Neural progenitor cell (in vitro differentiated cells): ENCODE measurements around the gene ARL15. TPM values are rescaled to one million over a fixed set of nuclear protein-coding genes. Genes with fewer than 3 reads are reported as not detected.

ENCODE experiments used
- DNase-seq: peaks from one replicate; pipeline ENCODE4 v3.0.0-alpha.2; 2016; ENCODE audit warnings: low spot score
- H2AFZ ChIP-seq: fragments of 200-600 bp; sonication (generic); replicated peaks from 2 replicates; pipeline ENCODE4 v1.6.1; 2016; ENCODE audit warnings: antibody characterized with exemption
- H3F3A ChIP-seq: fragments of 200-600 bp; sonication (generic); 2 replicates; pipeline ENCODE4 v1.6.1; 2016; ENCODE audit warnings: antibody characterized with exemption, low read depth
- H3K27ac ChIP-seq: fragments of 200-600 bp; sonication (generic); 2 replicates; pipeline ENCODE4 v1.5.1; 2016; ENCODE audit warnings: mild to moderate bottlenecking
- H3K27me3 ChIP-seq: fragments of 200-600 bp; sonication (generic); 2 replicates; pipeline ENCODE4 v1.6.1; 2016; ENCODE audit warnings: mild to moderate bottlenecking, moderate library complexity
- H3K36me3 ChIP-seq: fragments of 200-600 bp; sonication (generic); 2 replicates; pipeline ENCODE4 v1.5.1; 2016
- H3K4me1 ChIP-seq: fragments of 200-600 bp; sonication (generic); 2 replicates; pipeline ENCODE4 v1.6.1; 2016; ENCODE audit warnings: mixed run types
- H3K4me2 ChIP-seq: fragments of 200-600 bp; sonication (generic); 2 replicates; pipeline ENCODE4 v1.6.1; 2016
- H3K4me3 ChIP-seq: fragments of 200-600 bp; sonication (generic); 2 replicates; pipeline ENCODE4 v1.5.1; 2016
- H3K79me2 ChIP-seq: fragments of 200-600 bp; sonication (generic); 2 replicates; pipeline ENCODE4 v1.6.1; 2016; ENCODE audit warnings: low read depth
- H3K9ac ChIP-seq: fragments of 200-600 bp; sonication (generic); 2 replicates; pipeline ENCODE4 v1.6.1; 2016
- H3K9me3 ChIP-seq: fragments of 200-600 bp; sonication (generic); 2 replicates; pipeline ENCODE4 v1.5.1; 2016; ENCODE audit warnings: low read depth
- H4K20me1 ChIP-seq: fragments of 200-600 bp; sonication (generic); 2 replicates; pipeline ENCODE4 v1.6.1; 2016; ENCODE audit warnings: low read depth
- H3K27ac Mint-ChIP-seq: 3 replicates; pipeline ENCODE4 v1.8.0; 2021; ENCODE audit warnings: mixed read lengths
- H3K27me3 Mint-ChIP-seq: 2 replicates; pipeline ENCODE4 v1.8.0; 2022; ENCODE audit warnings: low read depth, mild to moderate bottlenecking, inconsistent platforms, moderate library complexity, mixed read lengths; ENCODE audit not compliant: insufficient read depth
- H3K36me3 Mint-ChIP-seq: 3 replicates; pipeline ENCODE4 v1.8.0; 2021; ENCODE audit warnings: mixed read lengths
- H3K4me1 Mint-ChIP-seq: 3 replicates; pipeline ENCODE4 v1.8.0; 2021; ENCODE audit warnings: mixed read lengths
- H3K4me3 Mint-ChIP-seq: 3 replicates; pipeline ENCODE4 v1.8.0; 2021; ENCODE audit warnings: mild to moderate bottlenecking, moderate library complexity, mixed read lengths
- H3K9me3 Mint-ChIP-seq: 3 replicates; pipeline ENCODE4 v1.8.0; 2020; ENCODE audit warnings: mixed read lengths
- EZH2 ChIP-seq: fragments of 200-600 bp; sonication (generic); IDR thresholded peaks from 2 replicates; pipeline ENCODE4 v1.6.1; 2017; ENCODE audit warnings: antibody characterized with exemption, mild to moderate bottlenecking, moderate library complexity
- EZH2phosphoT487 ChIP-seq: fragments of 200-600 bp; sonication (generic); IDR thresholded peaks from 2 replicates; pipeline ENCODE4 v1.6.1; 2017; ENCODE audit warnings: antibody characterized with exemption
- total RNA-seq: library from RNA; depleted of rRNA; stranded (reverse); fragments of >200 nt; gene quantifications from 2 replicates; pipeline ENCODE4 v1.2.3, GENCODE V29; 2015; ENCODE audit warnings: low replicate concordance
- TF ChIP-seq, protein P1 (sequence below): fragments of 200-600 bp; sonication (generic); IDR thresholded peaks from 2 replicates; pipeline ENCODE4 v1.5.1; 2017; ENCODE audit warnings: antibody characterized with exemption, mild to moderate bottlenecking

The ARL15 gene
- total RNA-seq, 1 donor from 2014 or later = 39.1 TPM

DNA sequence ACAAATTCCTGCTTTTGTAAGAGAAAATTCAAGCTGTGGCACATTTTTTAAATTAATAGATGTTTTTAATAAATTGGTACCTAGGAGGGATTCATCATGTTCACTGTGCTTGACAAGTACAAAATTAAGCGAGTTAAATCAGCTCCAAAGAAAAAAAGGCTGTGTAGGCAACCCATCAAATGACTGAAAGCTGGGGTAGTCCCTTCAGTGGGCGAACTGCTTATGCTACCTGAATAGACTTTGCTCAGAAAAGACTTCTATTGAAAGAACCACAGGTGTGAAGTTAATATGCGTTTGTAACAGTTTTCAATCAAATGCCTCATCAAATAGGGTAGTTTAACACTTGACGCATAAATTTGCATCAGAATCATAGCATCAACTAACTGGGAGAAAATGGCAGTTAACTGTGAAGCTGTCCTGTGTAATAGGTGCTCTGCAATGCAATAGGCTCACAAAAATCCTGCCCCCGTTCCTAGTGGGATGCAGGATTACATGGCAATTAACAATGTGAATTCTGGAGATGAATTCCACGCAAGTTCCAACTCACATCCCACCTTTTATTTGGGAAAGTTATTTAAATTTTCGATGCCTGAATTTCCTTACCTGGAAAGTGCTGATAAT, 14.4 kb upstream of the ARL15 start:
- H3K9me3 ChIP-seq = no peaks in the 10 kb centered on the region
- H3K27me3 ChIP-seq = no peaks in the 10 kb centered on the region
- no peaks in the 10 kb centered on the region for H3K9me3 Mint-ChIP-seq
- H3K9ac ChIP-seq = no peak overlapping the region
- no peak overlapping the region for H3K27ac ChIP-seq
- H3K36me3 ChIP-seq = no peaks in the 10 kb centered on the region
- H4K20me1 ChIP-seq = no peaks in the 10 kb centered on the region
- H3K4me1 Mint-ChIP-seq = peaks cover 2% of the 10 kb centered on the region
- DNase-seq = no peak
- no peak overlapping the region for H3K4me3 Mint-ChIP-seq
- H3K4me2 ChIP-seq = no peak overlapping the region
- no peaks in the 10 kb centered on the region for H3K79me2 ChIP-seq
- no peak overlapping the region for H3K4me3 ChIP-seq
- no peak overlapping the region for H2AFZ ChIP-seq
- H3K27me3 Mint-ChIP-seq = peaks cover 2% of the 10 kb centered on the region
- H3K36me3 Mint-ChIP-seq = no peaks in the 10 kb centered on the region
- TF ChIP-seq EZH2phosphoT487 (no peak), EZH2 (no peak)
- TF ChIP-seq, protein P1, sequence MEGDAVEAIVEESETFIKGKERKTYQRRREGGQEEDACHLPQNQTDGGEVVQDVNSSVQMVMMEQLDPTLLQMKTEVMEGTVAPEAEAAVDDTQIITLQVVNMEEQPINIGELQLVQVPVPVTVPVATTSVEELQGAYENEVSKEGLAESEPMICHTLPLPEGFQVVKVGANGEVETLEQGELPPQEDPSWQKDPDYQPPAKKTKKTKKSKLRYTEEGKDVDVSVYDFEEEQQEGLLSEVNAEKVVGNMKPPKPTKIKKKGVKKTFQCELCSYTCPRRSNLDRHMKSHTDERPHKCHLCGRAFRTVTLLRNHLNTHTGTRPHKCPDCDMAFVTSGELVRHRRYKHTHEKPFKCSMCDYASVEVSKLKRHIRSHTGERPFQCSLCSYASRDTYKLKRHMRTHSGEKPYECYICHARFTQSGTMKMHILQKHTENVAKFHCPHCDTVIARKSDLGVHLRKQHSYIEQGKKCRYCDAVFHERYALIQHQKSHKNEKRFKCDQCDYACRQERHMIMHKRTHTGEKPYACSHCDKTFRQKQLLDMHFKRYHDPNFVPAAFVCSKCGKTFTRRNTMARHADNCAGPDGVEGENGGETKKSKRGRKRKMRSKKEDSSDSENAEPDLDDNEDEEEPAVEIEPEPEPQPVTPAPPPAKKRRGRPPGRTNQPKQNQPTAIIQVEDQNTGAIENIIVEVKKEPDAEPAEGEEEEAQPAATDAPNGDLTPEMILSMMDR = no peak
- peaks cover 3% of the 10 kb centered on the region for H3K4me1 ChIP-seq
- H3F3A ChIP-seq = no peaks in the 10 kb centered on the region
- no peak overlapping the region for H3K27ac Mint-ChIP-seq

DNA sequence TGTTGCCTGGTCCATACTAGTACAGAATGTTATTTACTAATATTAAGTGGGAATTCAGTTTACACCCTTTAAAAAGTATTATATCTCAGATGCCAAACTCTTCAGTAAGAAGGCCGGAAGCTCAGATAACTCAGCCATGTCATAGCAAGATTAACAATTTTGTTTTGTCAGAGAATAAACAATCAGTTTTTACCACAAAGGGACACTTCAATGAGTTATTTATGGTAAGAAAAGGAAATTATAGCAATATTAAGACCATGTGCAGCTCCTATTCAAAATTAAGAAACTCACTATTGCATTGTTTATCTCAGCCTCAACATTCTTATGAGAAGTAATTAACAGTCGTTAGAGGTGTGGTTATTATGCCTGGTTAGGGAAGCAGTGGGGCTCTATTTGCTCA, 13.1 kb upstream of the ARL15 start:
- no peaks in the 10 kb centered on the region for H3K9me3 ChIP-seq
- H3K27me3 Mint-ChIP-seq = no peaks in the 10 kb centered on the region
- no peak overlapping the region for H3K4me3 ChIP-seq
- H3F3A ChIP-seq = no peaks in the 10 kb centered on the region
- no peaks in the 10 kb centered on the region for H3K9me3 Mint-ChIP-seq
- no peaks in the 10 kb centered on the region for H3K36me3 ChIP-seq
- TF ChIP-seq, protein P1 = no peak
- TF ChIP-seq EZH2phosphoT487 = no peak
- TF ChIP-seq EZH2 = no peak
- H3K9ac ChIP-seq = no peak overlapping the region
- no peak overlapping the region for H3K27ac Mint-ChIP-seq
- no peak for DNase-seq
- H4K20me1 ChIP-seq = no peaks in the 10 kb centered on the region
- H3K27ac ChIP-seq = no peak overlapping the region
- H3K79me2 ChIP-seq = no peaks in the 10 kb centered on the region
- H2AFZ ChIP-seq = no peak overlapping the region
- no peak overlapping the region for H3K4me2 ChIP-seq
- H3K4me1 Mint-ChIP-seq = peaks cover 2% of the 10 kb centered on the region
- H3K4me1 ChIP-seq = peaks cover 3% of the 10 kb centered on the region
- H3K36me3 Mint-ChIP-seq = no peaks in the 10 kb centered on the region
- H3K4me3 Mint-ChIP-seq = no peak overlapping the region
- H3K27me3 ChIP-seq = no peaks in the 10 kb centered on the region

DNA sequence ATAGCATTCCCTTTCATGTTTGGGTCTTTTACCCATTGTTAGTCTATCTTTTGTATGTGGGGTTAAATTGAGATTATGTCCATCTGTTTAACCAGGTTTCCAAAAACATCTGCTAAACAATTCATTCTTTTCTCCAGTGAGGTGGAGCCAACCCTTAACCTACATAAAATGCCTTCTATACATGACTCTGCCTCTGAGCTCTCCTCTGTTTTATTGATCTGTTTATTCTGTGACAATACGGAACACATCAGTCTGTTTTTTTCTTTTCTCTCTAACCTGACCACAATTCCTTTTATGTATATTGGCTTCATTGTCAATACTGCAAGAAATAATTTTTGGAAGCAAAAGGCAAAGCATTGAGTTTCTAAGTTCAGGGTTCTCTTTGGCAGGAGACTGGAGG, 9.9 kb upstream of the ARL15 start:
- H3K9ac ChIP-seq = no peak overlapping the region
- no peaks in the 10 kb centered on the region for H3K9me3 ChIP-seq
- TF ChIP-seq EZH2phosphoT487 = no peak
- TF ChIP-seq, protein P1 = no peak
- no peaks in the 10 kb centered on the region for H4K20me1 ChIP-seq
- DNase-seq = no peak
- no peak overlapping the region for H3K4me3 Mint-ChIP-seq
- no peaks in the 10 kb centered on the region for H3F3A ChIP-seq
- no peak overlapping the region for H3K4me2 ChIP-seq
- no peaks in the 10 kb centered on the region for H3K36me3 Mint-ChIP-seq
- no peaks in the 10 kb centered on the region for H3K4me1 Mint-ChIP-seq
- H3K27ac ChIP-seq = no peak overlapping the region
- no peaks in the 10 kb centered on the region for H3K36me3 ChIP-seq
- no peaks in the 10 kb centered on the region for H3K79me2 ChIP-seq
- no peaks in the 10 kb centered on the region for H3K27me3 ChIP-seq
- H3K4me3 ChIP-seq = no peak overlapping the region
- no peaks in the 10 kb centered on the region for H3K9me3 Mint-ChIP-seq
- no peak overlapping the region for H3K27ac Mint-ChIP-seq
- H3K4me1 ChIP-seq = peaks cover 3% of the 10 kb centered on the region
- H3K27me3 Mint-ChIP-seq = no peaks in the 10 kb centered on the region
- H2AFZ ChIP-seq = no peak overlapping the region
